Embryonic facial prominence (tissue), 1 donor: ENCODE measurements around the gene PCDHB3.
"Not testable (repeated sequence)": the region's sequence is repeated elsewhere in the genome, so short reads cannot be mapped to it uniquely, and the experiment has no call there.

Experiments used
- DNase-seq: peaks from one replicate; pipeline ENCODE4 v3.0.0-alpha.2; 2016; ENCODE audit errors: extremely low spot score

Gene PCDHB3

GRCh38 chr5:141100243-141100805, at the start of gene PCDHB3:
PCDHB3 (plus strand) TSS chr5:141100473; CDS start chr5:141100650, 177 bp downstream.
- DNase-seq: no peak

GRCh38 chr5:141050622-141051520, 49.4 kb upstream of the PCDHB3 start, which contains the start of gene PCDHB1:
PCDHB1 (plus strand) TSS chr5:141051374; CDS start chr5:141051471, 97 bp downstream.
- DNase-seq: no peak

GRCh38 chr5:141051521-141051866, 48.8 kb upstream of the PCDHB3 start:
- DNase-seq: no peak

- no peak for DNase-seq
These were observed 22.4 kb upstream of the PCDHB3 start for GRCh38 chr5:141077826-141078225.

GRCh38 chr5:141082228-141082627, 18.0 kb upstream of the PCDHB3 start:
- no peak for DNase-seq

GRCh38 chr5:141084487-141084989, 15.7 kb upstream of the PCDHB3 start:
- no peak for DNase-seq

- no peak for DNase-seq
These were observed 5.6 kb upstream of the PCDHB3 start, which contains the start of gene PCDHB2 for GRCh38 chr5:141094481-141095262. PCDHB2 (plus strand) TSS chr5:141094615; CDS start chr5:141094791, 176 bp downstream.

GRCh38 chr5:141095263-141095641, 5.0 kb upstream of the PCDHB3 start:
- DNase-seq: no peak

GRCh38 chr5:141096181-141096580, 4.1 kb upstream of the PCDHB3 start:
- not testable (repeated sequence) for DNase-seq

GRCh38 chr5:141096586-141096985, 3.7 kb upstream of the PCDHB3 start:
- DNase-seq: not testable (repeated sequence)

- no peak for DNase-seq
These were observed 786 bp downstream of the PCDHB3 start for GRCh38 chr5:141101059-141101458.

- DNase-seq: not testable (repeated sequence)
These were observed 1.8 kb downstream of the PCDHB3 start for GRCh38 chr5:141102070-141102469.

GRCh38 chr5:141102471-141102870, 2.2 kb downstream of the PCDHB3 start:
- not testable (repeated sequence) for DNase-seq

- DNase-seq: no peak
These were observed 5.1 kb downstream of the PCDHB3 start for GRCh38 chr5:141105350-141105749.

GRCh38 chr5:141119250-141119649, 19.0 kb downstream of the PCDHB3 start:
- DNase-seq: no peak

GRCh38 chr5:141121563-141121962, 21.3 kb downstream of the PCDHB3 start, which contains the start of gene PCDHB4:
PCDHB4 (plus strand) TSS chr5:141121818; CDS start chr5:141121999, 181 bp downstream.
- DNase-seq: no peak

- DNase-seq: no peak
These were observed 21.7 kb downstream of the PCDHB3 start for GRCh38 chr5:141121985-141122384.

GRCh38 chr5:141123396-141124135, 23.3 kb downstream of the PCDHB3 start:
- not testable (repeated sequence) for DNase-seq

GRCh38 chr5:141127305-141127704, 27.0 kb downstream of the PCDHB3 start:
- no peak for DNase-seq

- no peak for DNase-seq
These were observed 34.9 kb downstream of the PCDHB3 start, which contains the start of gene PCDHB5 for GRCh38 chr5:141135030-141135717. PCDHB5 (plus strand) TSS chr5:141135206; CDS start chr5:141135435, 229 bp downstream.
